Stimulated activated CD4-positive, alpha-beta T cell treated with anti-CD3 and anti-CD28 coated beads, Interleukin-4, amount 100 ng/mL, for 24 hours (primary cell): ENCODE measurements around the gene ABCE1.
A peak's percentile ranks its signal among the peaks of the same experiment; 100 is the strongest.

Source experiments
- DNase-seq: peaks from one replicate; pipeline ENCODE4 v3.0.0-alpha.2; 2020

The ABCE1 gene

DNA sequence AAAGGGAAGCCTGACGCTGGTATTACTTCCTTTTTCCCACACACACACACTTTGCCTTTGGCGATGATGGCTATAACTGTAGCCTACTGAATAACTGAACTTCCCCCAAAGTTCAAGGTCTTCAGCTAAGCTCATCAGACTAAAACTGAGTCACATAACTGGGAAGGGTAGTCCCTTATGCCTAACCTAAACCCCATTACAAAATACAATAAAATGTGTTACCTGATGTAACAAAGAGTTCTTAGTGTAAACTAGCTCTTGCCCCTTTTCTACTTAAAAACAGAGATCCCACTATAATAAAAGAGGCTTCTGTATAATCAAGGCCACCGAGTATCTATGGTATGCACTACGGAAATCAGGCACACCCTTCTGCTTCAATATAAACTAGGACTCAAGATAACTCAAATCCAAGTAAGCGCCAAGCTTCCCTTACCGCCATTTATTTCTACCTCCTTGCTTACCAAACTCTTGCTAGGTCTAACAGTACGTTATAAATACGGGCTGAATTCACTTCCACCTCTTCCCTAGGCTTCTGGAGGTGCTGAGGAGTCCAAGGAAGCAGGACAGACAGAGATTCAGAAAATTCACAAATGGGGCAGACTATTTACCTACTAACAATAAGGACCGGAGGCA, 79.9 kb downstream of the ABCE1 start:
- no peak for DNase-seq

DNA sequence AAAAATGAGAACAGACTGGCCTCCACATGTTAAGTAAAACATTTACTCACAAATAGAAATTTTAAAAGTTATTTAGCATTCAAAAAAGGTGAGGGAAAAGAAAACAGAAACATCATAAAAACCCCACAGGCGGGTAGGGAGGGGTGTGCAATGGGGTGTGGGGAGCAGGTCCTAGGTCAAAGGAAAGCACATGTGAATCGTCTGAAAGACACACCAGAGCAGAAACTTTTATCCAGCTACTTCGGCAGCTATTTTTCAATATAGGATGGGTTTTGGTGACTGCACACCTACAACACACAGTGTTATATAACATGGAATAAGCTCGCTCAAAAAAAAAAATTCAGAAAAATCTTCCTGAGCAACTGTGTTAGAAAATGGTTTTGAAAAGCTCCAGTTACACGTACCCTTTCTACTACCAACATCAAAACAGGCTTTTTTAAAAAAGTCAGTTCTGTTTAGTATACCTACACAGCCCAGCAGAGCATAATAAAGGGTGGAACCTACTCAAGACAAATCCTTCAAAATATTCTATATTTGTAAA, 80.7 kb downstream of the ABCE1 start:
- peak; percentile 15 for DNase-seq
